Smooth muscle cell (in vitro differentiated cells): Measurements from ENCODE around the gene CFAP99. TPM values are rescaled to one million over a fixed set of nuclear protein-coding genes. Genes with fewer than 3 reads are reported as not detected.

ENCODE experiments used
- DNase-seq: peaks from one replicate; lab custom pipeline; 2025; ENCODE audit not compliant: unreplicated experiment; lab: John Stamatoyannopoulos, UW
- H2AFZ ChIP-seq: fragments of 200-600 bp; sonication (generic); 2 replicates; pipeline ENCODE4 v1.6.0; 2016; ENCODE audit warnings: antibody characterized with exemption, low read depth, mild to moderate bottlenecking
- H3F3A ChIP-seq: fragments of 200-600 bp; sonication (generic); 2 replicates; pipeline ENCODE4 v1.6.0; 2017; ENCODE audit warnings: antibody characterized with exemption, low read depth
- H3K27ac ChIP-seq: fragments of 200-600 bp; sonication (generic); 2 replicates; pipeline ENCODE4 v1.5.1; 2016; ENCODE audit warnings: low read depth, mild to moderate bottlenecking
- H3K27me3 ChIP-seq: fragments of 200-600 bp; sonication (generic); 2 replicates; pipeline ENCODE4 v1.6.1; 2016; ENCODE audit warnings: low read depth, mild to moderate bottlenecking
- H3K36me3 ChIP-seq: fragments of 200-600 bp; sonication (generic); 2 replicates; pipeline ENCODE4 v1.5.1; 2016; ENCODE audit warnings: low read depth
- H3K4me1 ChIP-seq: fragments of 200-600 bp; sonication (generic); 2 replicates; pipeline ENCODE4 v1.5.1; 2016; ENCODE audit warnings: low read depth
- H3K4me2 ChIP-seq: fragments of 200-600 bp; sonication (generic); 2 replicates; pipeline ENCODE4 v1.6.0; 2016; ENCODE audit warnings: mild to moderate bottlenecking
- H3K4me3 ChIP-seq: fragments of 200-600 bp; sonication (generic); 2 replicates; pipeline ENCODE4 v1.5.1; 2016; ENCODE audit warnings: mild to moderate bottlenecking
- H3K79me2 ChIP-seq: fragments of 200-600 bp; sonication (generic); 2 replicates; pipeline ENCODE4 v1.6.0; 2016; ENCODE audit warnings: low read depth, mild to moderate bottlenecking
- H3K9ac ChIP-seq: fragments of 200-600 bp; sonication (generic); 2 replicates; pipeline ENCODE4 v1.6.0; 2016; ENCODE audit warnings: low read depth
- H3K9me3 ChIP-seq: fragments of 200-600 bp; sonication (generic); replicated peaks from 2 replicates; pipeline ENCODE4 v1.5.1; 2016; ENCODE audit warnings: low read depth
- H4K20me1 ChIP-seq: fragments of 200-600 bp; sonication (generic); 2 replicates; pipeline ENCODE4 v1.6.0; 2016; ENCODE audit warnings: low read depth
- WGBS: methylation state at CpG from one replicate; pipeline ENCODE4 v1.1.7; 2016; ENCODE audit warnings: low lambda C conversion rate; 5-methylcytosine and 5-hydroxymethylcytosine counted together
- polyA plus RNA-seq: library from polyadenylated mRNA; unstranded; fragments of >200 nt; fragmentation: Nextera tagmentation; extraction: Ambion mirVana; gene quantifications from 2 replicates; pipeline ENCODE4 v1.2.1, GENCODE V29; 2016
- total RNA-seq: library from RNA; depleted of rRNA; stranded (reverse); fragments of >200 nt; gene quantifications from 2 replicates; pipeline ENCODE4 v1.2.3, GENCODE V29; 2014
- TF ChIP-seq, protein P1 (sequence below): fragments of 200-600 bp; sonication (generic); IDR thresholded peaks from 2 replicates; pipeline ENCODE4 v1.5.1; 2017; ENCODE audit warnings: borderline replicate concordance, mild to moderate bottlenecking, antibody characterized with exemption; ENCODE audit not compliant: insufficient read depth, poor library complexity, severe bottlenecking

The CFAP99 gene
- total and polyA plus RNA-seq, 2 experiments from 2014 or later, result not detected

DNA sequence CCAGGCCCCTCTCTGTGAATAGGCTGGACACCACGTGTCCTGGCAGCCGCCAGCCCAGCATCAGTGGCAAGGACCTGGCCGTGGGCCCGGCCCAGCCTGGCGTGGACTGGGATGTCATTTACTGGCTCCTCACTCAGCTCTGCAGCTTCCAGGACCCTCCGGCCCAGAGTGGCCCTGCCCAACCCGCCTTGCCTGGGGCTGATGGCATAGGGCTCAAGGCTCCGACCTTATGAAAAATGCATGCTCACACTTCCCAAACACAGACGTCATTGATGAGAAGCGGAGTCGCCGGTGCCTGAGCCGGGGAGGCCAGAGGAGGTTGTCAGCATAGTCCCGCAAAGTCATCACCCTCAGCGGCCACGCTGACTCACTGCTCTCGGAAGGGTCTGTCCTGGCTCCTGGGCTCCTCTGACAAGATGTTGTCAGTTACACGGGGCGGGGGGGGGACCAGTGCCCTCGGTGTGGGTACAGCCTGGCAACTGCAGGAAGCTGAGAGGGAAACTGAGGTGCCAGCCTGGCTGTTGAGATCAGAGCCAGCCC is 14.3 kb downstream of the CFAP99 start:
- H3K79me2 ChIP-seq, result no peaks in the 10 kb centered on the region
- no peaks in the 10 kb centered on the region for H3K9me3 ChIP-seq
- no peak for DNase-seq
- no peaks in the 10 kb centered on the region for H3K36me3 ChIP-seq
- H3K27ac ChIP-seq, result no peak overlapping the region
- H4K20me1 ChIP-seq, result no peaks in the 10 kb centered on the region
- TF ChIP-seq, protein P1, sequence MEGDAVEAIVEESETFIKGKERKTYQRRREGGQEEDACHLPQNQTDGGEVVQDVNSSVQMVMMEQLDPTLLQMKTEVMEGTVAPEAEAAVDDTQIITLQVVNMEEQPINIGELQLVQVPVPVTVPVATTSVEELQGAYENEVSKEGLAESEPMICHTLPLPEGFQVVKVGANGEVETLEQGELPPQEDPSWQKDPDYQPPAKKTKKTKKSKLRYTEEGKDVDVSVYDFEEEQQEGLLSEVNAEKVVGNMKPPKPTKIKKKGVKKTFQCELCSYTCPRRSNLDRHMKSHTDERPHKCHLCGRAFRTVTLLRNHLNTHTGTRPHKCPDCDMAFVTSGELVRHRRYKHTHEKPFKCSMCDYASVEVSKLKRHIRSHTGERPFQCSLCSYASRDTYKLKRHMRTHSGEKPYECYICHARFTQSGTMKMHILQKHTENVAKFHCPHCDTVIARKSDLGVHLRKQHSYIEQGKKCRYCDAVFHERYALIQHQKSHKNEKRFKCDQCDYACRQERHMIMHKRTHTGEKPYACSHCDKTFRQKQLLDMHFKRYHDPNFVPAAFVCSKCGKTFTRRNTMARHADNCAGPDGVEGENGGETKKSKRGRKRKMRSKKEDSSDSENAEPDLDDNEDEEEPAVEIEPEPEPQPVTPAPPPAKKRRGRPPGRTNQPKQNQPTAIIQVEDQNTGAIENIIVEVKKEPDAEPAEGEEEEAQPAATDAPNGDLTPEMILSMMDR, result no peak
- no peaks in the 10 kb centered on the region for H3K4me1 ChIP-seq
- H3F3A ChIP-seq, result no peaks in the 10 kb centered on the region
- no peaks in the 10 kb centered on the region for H3K27me3 ChIP-seq
- H3K9ac ChIP-seq, result no peak overlapping the region
- WGBS, result 36% methylated on average over 19 of the region's 20 CpGs
- no peak overlapping the region for H3K4me3 ChIP-seq
- peak overlapping the region; percentile 4 for H3K4me2 ChIP-seq
- H2AFZ ChIP-seq, result peak overlapping the region; percentile 43

GRCh38 chr4:2433609-2434350 is 15.0 kb downstream of the CFAP99 start:
- H3K4me2 ChIP-seq, result peak overlapping the region; percentile 4
- TF ChIP-seq, protein P1, result no peak

DNA sequence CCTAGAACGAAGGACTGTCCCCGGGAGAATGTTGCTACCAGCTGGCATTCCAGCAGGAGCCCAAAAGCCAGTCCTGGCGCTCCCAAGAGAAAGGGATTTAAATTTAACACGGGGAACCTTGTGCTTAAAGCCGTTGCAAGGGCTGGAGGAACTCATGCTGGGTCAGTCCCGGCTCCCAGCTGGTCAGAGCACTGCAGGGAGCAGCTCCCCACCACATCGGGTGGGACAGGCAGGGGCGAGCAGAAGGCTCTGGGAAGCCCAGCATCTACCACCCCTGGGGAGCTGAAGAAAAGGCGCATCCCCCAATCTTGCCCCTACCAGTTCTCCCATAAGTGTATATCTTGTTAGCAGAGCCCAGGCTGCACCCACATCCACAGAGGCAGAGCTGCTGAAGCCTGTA is 15.7 kb downstream of the CFAP99 start:
- Histone ChIP-seq H3K27me3 (no peaks in the 10 kb centered on the region), H3K36me3 (no peaks in the 10 kb centered on the region), H3K9ac (no peak overlapping the region), H3F3A (no peaks in the 10 kb centered on the region), H3K79me2 (no peaks in the 10 kb centered on the region), H3K9me3 (no peaks in the 10 kb centered on the region), H3K4me2 (no peak overlapping the region), H3K27ac (no peak overlapping the region), H3K4me3 (no peak overlapping the region), H2AFZ (no peak overlapping the region), H3K4me1 (no peaks in the 10 kb centered on the region), H4K20me1 (no peaks in the 10 kb centered on the region)
- 77% methylated on average over 9 of the region's 9 CpGs for WGBS
- no peak for DNase-seq
- TF ChIP-seq, protein P1, result no peak

More at GRCh38 chr4:2433609-2434350, 15.0 kb downstream of the CFAP99 start:
- no peaks in the 10 kb centered on the region for H3F3A ChIP-seq
- H3K79me2 ChIP-seq, result no peaks in the 10 kb centered on the region
- no peaks in the 10 kb centered on the region for H3K27me3 ChIP-seq
- H3K9ac ChIP-seq, result no peak overlapping the region
- no peak overlapping the region for H2AFZ ChIP-seq
- H3K4me1 ChIP-seq, result no peaks in the 10 kb centered on the region
- H3K9me3 ChIP-seq, result no peaks in the 10 kb centered on the region
- no peak overlapping the region for H3K27ac ChIP-seq
- WGBS, result 90% methylated on average over 29 of the region's 29 CpGs
- no peak for DNase-seq
- H4K20me1 ChIP-seq, result no peaks in the 10 kb centered on the region
- H3K4me3 ChIP-seq, result no peak overlapping the region
- no peaks in the 10 kb centered on the region for H3K36me3 ChIP-seq
